ENCODE results near the gene EIPR1.

EIPR1 gene

DNA sequence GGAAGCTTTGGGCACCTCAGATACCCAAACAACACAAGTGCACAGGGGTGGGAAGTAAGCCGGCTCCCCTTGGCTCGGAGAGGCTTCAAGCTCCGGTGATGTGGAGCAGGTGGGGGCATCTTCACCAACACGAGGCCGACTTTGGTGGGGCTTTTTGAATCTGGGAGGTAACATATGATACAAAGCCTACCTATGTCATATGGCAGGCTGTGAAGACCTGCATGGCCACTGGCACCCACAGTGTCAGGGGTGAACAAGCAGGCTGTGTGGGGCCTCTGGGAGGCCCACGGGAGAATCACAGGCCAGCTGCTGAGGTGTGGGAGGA lies 109.0 kb downstream of the EIPR1 start:
- no peak overlapping the region for H3K9ac ChIP-seq (ENCODE audit: low read length)
- no peaks in the 10 kb centered on the region for H3K36me3 ChIP-seq (ENCODE audit: low read length)
- peaks cover 13% of the 10 kb centered on the region for H3K79me2 ChIP-seq (ENCODE audit: insufficient read depth, low read length)
- no peaks in the 10 kb centered on the region for H3K9me2 ChIP-seq (replicated peaks; ENCODE audit: insufficient read depth, low read length)
- H3K4me3 ChIP-seq (ENCODE audit: insufficient read depth, low read length, poor library complexity, severe bottlenecking): no peak overlapping the region
- no peak overlapping the region for H3K27ac ChIP-seq (ENCODE audit: low read depth, low read length)
- H4K20me1 ChIP-seq (ENCODE audit: low read depth, low read length): no peaks in the 10 kb centered on the region
- no peaks in the 10 kb centered on the region for H3K9me3 ChIP-seq (ENCODE audit: insufficient read depth, low read length)
- H3K27me3 ChIP-seq (ENCODE audit: low read length): no peaks in the 10 kb centered on the region
- no peak overlapping the region for H3K4me2 ChIP-seq (ENCODE audit: low read depth, low read length, poor library complexity, severe bottlenecking)
- no peak overlapping the region for H2AFZ ChIP-seq (ENCODE audit: low read depth, low read length, severe bottlenecking)
- H3F3A ChIP-seq (ENCODE audit: insufficient read depth): no peaks in the 10 kb centered on the region
- TF ChIP-seq, protein P1, sequence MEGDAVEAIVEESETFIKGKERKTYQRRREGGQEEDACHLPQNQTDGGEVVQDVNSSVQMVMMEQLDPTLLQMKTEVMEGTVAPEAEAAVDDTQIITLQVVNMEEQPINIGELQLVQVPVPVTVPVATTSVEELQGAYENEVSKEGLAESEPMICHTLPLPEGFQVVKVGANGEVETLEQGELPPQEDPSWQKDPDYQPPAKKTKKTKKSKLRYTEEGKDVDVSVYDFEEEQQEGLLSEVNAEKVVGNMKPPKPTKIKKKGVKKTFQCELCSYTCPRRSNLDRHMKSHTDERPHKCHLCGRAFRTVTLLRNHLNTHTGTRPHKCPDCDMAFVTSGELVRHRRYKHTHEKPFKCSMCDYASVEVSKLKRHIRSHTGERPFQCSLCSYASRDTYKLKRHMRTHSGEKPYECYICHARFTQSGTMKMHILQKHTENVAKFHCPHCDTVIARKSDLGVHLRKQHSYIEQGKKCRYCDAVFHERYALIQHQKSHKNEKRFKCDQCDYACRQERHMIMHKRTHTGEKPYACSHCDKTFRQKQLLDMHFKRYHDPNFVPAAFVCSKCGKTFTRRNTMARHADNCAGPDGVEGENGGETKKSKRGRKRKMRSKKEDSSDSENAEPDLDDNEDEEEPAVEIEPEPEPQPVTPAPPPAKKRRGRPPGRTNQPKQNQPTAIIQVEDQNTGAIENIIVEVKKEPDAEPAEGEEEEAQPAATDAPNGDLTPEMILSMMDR (IDR thresholded peaks at IDR 0.05; ENCODE audit: insufficient read depth, low read length, poor library complexity, severe bottlenecking): no peak
- TF ChIP-seq EZH2phosphoT487 (conservative IDR thresholded peaks at IDR 0.05; ENCODE audit: low read length): no peak

DNA sequence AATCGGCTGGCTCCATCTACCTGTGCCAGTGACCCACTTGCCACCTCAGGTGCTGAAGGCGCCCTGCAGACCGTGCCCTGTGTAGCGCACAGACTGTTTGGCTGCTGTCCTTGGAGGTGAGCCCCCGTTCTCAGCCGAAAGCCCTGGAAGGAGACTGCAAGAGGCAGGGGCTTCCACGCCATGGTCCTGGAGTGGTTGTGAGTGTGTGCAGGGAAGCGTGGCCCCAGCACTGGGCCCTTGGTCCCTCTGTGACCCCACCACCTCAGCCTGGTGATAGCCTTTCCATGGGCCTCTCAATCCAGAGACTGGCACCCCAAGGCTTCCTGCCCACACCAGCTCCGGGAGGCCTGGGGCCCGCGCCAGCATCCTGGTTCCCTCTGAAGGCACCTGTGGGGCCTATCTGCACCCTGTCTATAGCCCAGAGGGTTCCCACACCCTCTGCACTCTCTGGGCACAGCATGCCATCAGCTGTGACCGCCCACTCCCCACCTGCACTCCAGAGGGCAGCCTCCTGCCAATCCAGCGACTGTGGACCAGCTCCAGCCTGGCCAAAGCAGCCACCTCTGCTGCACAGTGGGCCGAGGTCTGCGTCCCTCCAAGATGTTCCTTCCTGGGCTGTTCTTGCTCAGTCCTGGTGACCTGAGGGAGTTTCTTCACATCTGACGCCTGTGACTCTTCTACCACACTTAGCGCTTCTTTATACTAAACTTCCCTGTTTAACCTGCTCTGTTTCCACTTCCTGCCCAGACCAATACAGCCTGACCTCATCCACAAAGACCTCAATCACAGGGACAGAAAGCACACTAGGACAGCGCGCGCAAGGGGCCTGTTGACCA lies 109.5 kb downstream of the EIPR1 start:
- TF ChIP-seq, protein P1 (IDR thresholded peaks at IDR 0.05; ENCODE audit: insufficient read depth, low read length, poor library complexity, severe bottlenecking): no peak
- no peak for TF ChIP-seq EZH2phosphoT487 (conservative IDR thresholded peaks at IDR 0.05; ENCODE audit: low read length)
- Histone ChIP-seq H3K36me3 (ENCODE audit: low read length) (no peaks in the 10 kb centered on the region), H3K4me2 (ENCODE audit: low read depth, low read length, poor library complexity, severe bottlenecking) (no peak overlapping the region), H3K27me3 (ENCODE audit: low read length) (no peaks in the 10 kb centered on the region), H3K9me3 (ENCODE audit: insufficient read depth, low read length) (no peaks in the 10 kb centered on the region), H3K9ac (ENCODE audit: low read length) (no peak overlapping the region), H3K79me2 (ENCODE audit: insufficient read depth, low read length) (peaks cover 8% of the 10 kb centered on the region; the same call in 1 of the 2 replicates), H2AFZ (ENCODE audit: low read depth, low read length, severe bottlenecking) (no peak overlapping the region), H3K27ac (ENCODE audit: low read depth, low read length) (no peak overlapping the region), H3F3A (ENCODE audit: insufficient read depth) (no peaks in the 10 kb centered on the region), H3K4me3 (ENCODE audit: insufficient read depth, low read length, poor library complexity, severe bottlenecking) (no peak overlapping the region), H4K20me1 (ENCODE audit: low read depth, low read length) (no peaks in the 10 kb centered on the region), H3K9me2 (replicated peaks; ENCODE audit: insufficient read depth, low read length) (no peaks in the 10 kb centered on the region)

DNA sequence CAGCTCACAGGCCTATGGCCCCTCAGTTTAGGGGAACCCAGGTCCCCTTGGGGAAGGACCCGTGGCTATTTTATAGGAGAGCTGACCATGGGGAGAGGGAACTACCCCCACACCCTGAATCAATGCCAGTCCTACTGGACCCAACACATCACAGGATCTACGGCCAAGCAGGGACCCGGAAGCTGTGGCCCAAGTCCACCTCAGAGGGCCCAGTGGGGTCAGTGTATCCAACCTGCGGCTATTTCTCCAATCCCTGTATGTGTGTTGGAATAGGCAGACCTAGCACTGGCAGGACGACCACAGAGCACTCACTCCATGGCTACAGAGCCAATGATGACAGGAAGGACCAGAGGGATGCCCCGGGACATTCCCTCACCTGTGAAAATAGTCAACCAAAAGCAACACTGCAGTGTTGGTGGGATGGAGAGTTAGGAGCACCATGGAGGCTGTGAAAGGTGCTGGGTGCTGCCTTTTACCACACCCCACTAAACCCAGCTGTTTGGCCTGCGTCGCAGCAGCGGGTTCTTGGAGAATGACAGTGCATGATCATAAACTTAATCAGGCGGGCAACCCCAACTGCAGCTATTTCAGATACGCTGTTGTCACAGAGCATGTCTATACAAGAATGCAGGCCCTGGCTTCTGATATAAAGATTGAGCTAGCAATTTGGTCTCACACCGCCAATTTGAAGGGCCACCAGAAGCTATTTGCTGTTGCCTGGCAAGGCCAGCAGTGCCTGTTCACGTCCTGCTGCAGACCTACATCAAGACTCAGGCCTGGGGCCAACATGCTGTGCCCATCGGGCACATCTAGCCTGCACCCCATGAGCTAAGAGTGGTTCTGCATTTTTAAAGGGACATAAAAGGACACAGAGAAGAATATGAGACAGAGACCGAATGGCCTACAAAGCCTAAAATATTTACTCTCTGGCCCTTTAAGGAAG lies 110.4 kb downstream of the EIPR1 start:
- Histone ChIP-seq H4K20me1 (ENCODE audit: low read depth, low read length) (no peaks in the 10 kb centered on the region), H2AFZ (ENCODE audit: low read depth, low read length, severe bottlenecking) (no peak overlapping the region), H3K4me3 (ENCODE audit: insufficient read depth, low read length, poor library complexity, severe bottlenecking) (no peak overlapping the region), H3K9me2 (replicated peaks; ENCODE audit: insufficient read depth, low read length) (no peaks in the 10 kb centered on the region), H3K9ac (ENCODE audit: low read length) (no peak overlapping the region), H3K36me3 (ENCODE audit: low read length) (no peaks in the 10 kb centered on the region), H3K27me3 (ENCODE audit: low read length) (no peaks in the 10 kb centered on the region), H3K79me2 (ENCODE audit: insufficient read depth, low read length) (no peaks in the 10 kb centered on the region), H3F3A (ENCODE audit: insufficient read depth) (no peaks in the 10 kb centered on the region), H3K27ac (ENCODE audit: low read depth, low read length) (no peak overlapping the region), H3K4me2 (ENCODE audit: low read depth, low read length, poor library complexity, severe bottlenecking) (no peak overlapping the region), H3K9me3 (ENCODE audit: insufficient read depth, low read length) (no peaks in the 10 kb centered on the region)
- TF ChIP-seq EZH2phosphoT487 (conservative IDR thresholded peaks at IDR 0.05; ENCODE audit: low read length): no peak
- TF ChIP-seq, protein P1 (IDR thresholded peaks at IDR 0.05; ENCODE audit: insufficient read depth, low read length, poor library complexity, severe bottlenecking): no peak
